Mucosa of descending colon (tissue), 3 donors: ENCODE data around the gene TGFB2. TPM values are rescaled to one million over a fixed set of nuclear protein-coding genes. Genes with fewer than 3 reads are reported as not detected.

ENCODE experiments used
- ATAC-seq: fragments of 200-7000 bp; cut with Tn5 transposase; one replicate; pipeline ENCODE4 v1.9.1; 2020; ENCODE audit warnings: mild to moderate bottlenecking, moderate library complexity
- DNase-seq, 3 donors: peaks; one replicate each; pipeline ENCODE4 v3.0.0-alpha.2; 2020
- H3K36me3 ChIP-seq: fragments of 200-600 bp; one replicate; pipeline ENCODE4 v1.8.0; 2021; ENCODE audit warnings: low read depth, mild to moderate bottlenecking
- H3K4me1 ChIP-seq: fragments of 200-600 bp; one replicate; pipeline ENCODE4 v1.8.0; 2021; ENCODE audit warnings: low read depth, mild to moderate bottlenecking
- H3K4me3 ChIP-seq: fragments of 200-600 bp; one replicate; pipeline ENCODE4 v1.8.0; 2021; ENCODE audit warnings: mild to moderate bottlenecking
- H3K9me3 ChIP-seq: fragments of 200-600 bp; one replicate; pipeline ENCODE4 v1.8.0; 2021; ENCODE audit warnings: mild to moderate bottlenecking
- CTCF ChIP-seq: fragments of 200-600 bp; IDR thresholded peaks from one replicate; pipeline ENCODE4 v1.8.0; 2022; ENCODE audit warnings: antibody characterized with exemption, mild to moderate bottlenecking
- intact Hi-C, 2 donors: fragments of 100-400 bp; cut with DNase I in 1 of 2; cut with micrococcal nuclease in 1 of 2; formaldehyde crosslinking; loops; one replicate each; pipeline versions ENCODE4 v1.11.0 to v1.11.1; 2022; cut with DNase I, micrococcal nuclease
- total RNA-seq, 3 donors: library from RNA; stranded (reverse); fragmentation: NEBNext Ultra II Directional in 2 of 3; extraction: Animal tissue kit (Norgen Biotek cat#: 25700) in 2 of 3; gene quantifications; one replicate each; pipeline versions ENCODE4 v1.2.1 to v1.2.4, GENCODE V29; 2021 to 2023
- donor health status: DM: no; HTN: no; CAD: no; lungs with moderate emphysema.
- donor health status: DM: no; HTN: no; CAD: no.
- donor health status: DM: no; HTN: yes; CAD: no.

TGFB2 gene
- total RNA-seq, 3 donors from 2014 or later = 0.09 to 8.5 (median 0.48) TPM

GRCh38 chr1:218345673-218346390 is 696 bp downstream of the TGFB2 start:
- intact Hi-C loops = no loop called here
- no peak overlapping the region for H3K4me3 ChIP-seq
- no peaks in the 10 kb centered on the region for H3K36me3 ChIP-seq
- DNase-seq = peak; percentile 29 to 69 (median 54)
- no peak for TF ChIP-seq CTCF
- H3K4me1 ChIP-seq = peaks cover 13% of the 10 kb centered on the region
- ATAC-seq = peak; percentile 82
- H3K9me3 ChIP-seq = no peaks in the 10 kb centered on the region

GRCh38 chr1:218346391-218347204 is 1.5 kb downstream of the TGFB2 start:
- Histone ChIP-seq H3K36me3 (no peaks in the 10 kb centered on the region), H3K4me1 (peaks cover 13% of the 10 kb centered on the region), H3K9me3 (no peaks in the 10 kb centered on the region), H3K4me3 (no peak overlapping the region)
- no peak for ATAC-seq
- DNase-seq = peak in 1 of 3 donors; percentile 20
- intact Hi-C loops = no loop called here
- no peak for TF ChIP-seq CTCF

- no peak for ATAC-seq
- H3K36me3 ChIP-seq = no peaks in the 10 kb centered on the region
- TF ChIP-seq CTCF = no peak
- no peaks in the 10 kb centered on the region for H3K9me3 ChIP-seq
- intact Hi-C loops = no loop called here
- H3K4me1 ChIP-seq = peaks cover 13% of the 10 kb centered on the region
- no peak for DNase-seq
- no peak overlapping the region for H3K4me3 ChIP-seq
These were observed 2.2 kb downstream of the TGFB2 start for GRCh38 chr1:218347336-218347722.

GRCh38 chr1:218347723-218348627 is 2.8 kb downstream of the TGFB2 start:
- H3K9me3 ChIP-seq = no peaks in the 10 kb centered on the region
- TF ChIP-seq CTCF = no peak
- DNase-seq (no peak), ATAC-seq (no peak)
- intact Hi-C loops = no loop called here
- H3K4me1 ChIP-seq = peaks cover 13% of the 10 kb centered on the region
- no peak overlapping the region for H3K4me3 ChIP-seq
- H3K36me3 ChIP-seq = no peaks in the 10 kb centered on the region

- no peak for ATAC-seq
- intact Hi-C loops = no loop called here
- Histone ChIP-seq H3K36me3 (no peaks in the 10 kb centered on the region), H3K9me3 (no peaks in the 10 kb centered on the region), H3K4me1 (peaks cover 13% of the 10 kb centered on the region), H3K4me3 (no peak overlapping the region)
- no peak for DNase-seq
- no peak for TF ChIP-seq CTCF
These were observed 3.5 kb downstream of the TGFB2 start for GRCh38 chr1:218348628-218349071.
